OCI-LY3 (cell line): ENCODE results near the gene ARID3A.
A peak's percentile ranks its signal among the peaks of the same experiment; 100 is the strongest.
"Not testable (repeated sequence)": the region's sequence is repeated elsewhere in the genome, so short reads cannot be mapped to it uniquely, and the experiment has no call there.

Experiments
- H2AFZ ChIP-seq: fragments of 200-600, 300-600 bp; shearing (Covaris generic); 2 replicates; pipeline ENCODE4 v1.6.0; 2014; ENCODE audit warnings: antibody characterized with exemption, low read depth, low read length
- H3K27ac ChIP-seq: fragments of 200-600, 300-600 bp; sonication (generic); 2 replicates; pipeline ENCODE4 v1.5.1; 2014; ENCODE audit warnings: mild to moderate bottlenecking, low read length, moderate library complexity, mixed read lengths
- H3K27me3 ChIP-seq: fragments of 200-600, 300-600 bp; sonication (generic); 2 replicates; pipeline ENCODE4 v1.6.1; 2014; ENCODE audit warnings: low read depth, low read length, mixed read lengths
- H3K36me3 ChIP-seq: fragments of 200-600, 300-600 bp; sonication (generic); replicated peaks from 2 replicates; pipeline ENCODE3; 2014; ENCODE audit warnings: low read depth, low read length, mixed read lengths
- H3K4me1 ChIP-seq: fragments of 300-600, 200-600 bp; sonication (generic); 2 replicates; pipeline ENCODE4 v1.6.1; 2014; ENCODE audit warnings: low read length, mixed read lengths
- H3K4me2 ChIP-seq: fragments of 200-600, 300-600 bp; sonication (generic); 2 replicates; pipeline ENCODE4 v1.6.1; 2014; ENCODE audit warnings: low read length, mixed read lengths
- H3K4me3 ChIP-seq: fragments of 300-600, 200-600 bp; sonication (generic); 2 replicates; pipeline ENCODE4 v1.5.1; 2014; ENCODE audit warnings: antibody characterized with exemption, mild to moderate bottlenecking, low read length, moderate library complexity
- H3K79me2 ChIP-seq: fragments of 300-600, 200-600 bp; shearing (Covaris generic); 2 replicates; pipeline ENCODE4 v1.6.1; 2014; ENCODE audit warnings: mild to moderate bottlenecking, low read length, mixed read lengths
- H3K9ac ChIP-seq: fragments of 300-600, 200-600 bp; shearing (Covaris generic); 2 replicates; pipeline ENCODE4 v1.6.0; 2014; ENCODE audit warnings: mild to moderate bottlenecking, low read length, moderate library complexity
- H3K9me3 ChIP-seq: fragments of 200-600, 300-600 bp; shearing (Covaris generic); 2 replicates; pipeline ENCODE4 v1.6.1; 2014; ENCODE audit warnings: low read length, mixed read lengths; ENCODE audit not compliant: insufficient read depth
- H4K20me1 ChIP-seq: fragments of 200-600, 300-600 bp; sonication (generic); 2 replicates; pipeline ENCODE4 v1.6.1; 2016; ENCODE audit warnings: low read length, mixed read lengths; ENCODE audit not compliant: insufficient read depth
- EZH2phosphoT487 ChIP-seq: fragments of 200-600 bp; shearing (Covaris generic); IDR thresholded peaks from 2 replicates; pipeline ENCODE4 v1.6.1; 2018; ENCODE audit warnings: antibody characterized with exemption, mixed run types, low read depth
- TF ChIP-seq, protein P1 (sequence below): fragments of 200-600, 300-600 bp; sonication (generic); IDR thresholded peaks from 2 replicates; pipeline ENCODE4 v1.5.1; 2014; ENCODE audit warnings: antibody characterized with exemption, low read length, low read depth

Gene ARID3A

DNA sequence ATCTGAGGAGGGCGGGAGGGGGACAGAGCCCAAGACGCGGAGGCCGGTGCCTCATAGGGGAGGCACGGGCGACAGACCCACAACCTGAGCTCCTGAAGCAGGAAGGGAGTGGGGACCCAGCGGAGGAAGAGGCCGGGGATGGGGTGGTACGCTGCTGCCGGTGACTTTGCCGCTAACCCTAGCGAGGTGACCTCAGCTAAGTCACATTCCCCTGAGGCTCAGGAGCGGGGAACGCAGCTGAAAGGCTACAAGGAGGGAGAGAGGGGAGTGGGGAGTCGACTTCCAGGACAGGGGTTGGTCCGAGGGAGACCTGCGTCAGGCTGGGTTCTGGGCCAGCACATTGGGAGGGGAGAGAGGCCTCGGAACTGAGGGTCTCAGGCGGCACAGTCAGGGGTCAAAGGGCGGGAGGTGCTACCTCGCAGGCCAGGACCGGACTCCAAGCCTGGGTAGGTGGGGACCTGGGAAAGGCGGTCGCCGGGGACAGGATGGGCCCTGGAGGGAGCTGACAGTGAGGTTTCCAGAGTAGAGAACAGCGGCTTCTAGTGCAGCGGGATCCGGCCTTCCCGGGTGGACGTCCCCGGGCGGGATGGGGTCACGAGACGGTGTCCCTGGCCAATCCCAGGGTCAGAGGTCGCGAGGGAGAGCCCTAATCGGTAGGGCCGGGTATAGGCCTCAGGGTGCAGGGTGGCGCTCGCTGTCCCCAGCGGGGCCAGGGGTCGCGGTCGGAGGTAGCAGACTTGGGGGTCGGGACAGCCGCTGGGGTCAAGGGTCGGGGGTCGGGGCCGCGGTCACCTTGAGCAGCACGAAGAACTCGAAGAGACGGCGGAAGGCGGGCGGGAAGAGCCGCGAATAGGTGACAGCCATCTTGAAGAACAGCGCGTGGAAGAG is 94.4 kb downstream of the ARID3A start:
- no peak for TF ChIP-seq EZH2phosphoT487
- TF ChIP-seq, protein P1, sequence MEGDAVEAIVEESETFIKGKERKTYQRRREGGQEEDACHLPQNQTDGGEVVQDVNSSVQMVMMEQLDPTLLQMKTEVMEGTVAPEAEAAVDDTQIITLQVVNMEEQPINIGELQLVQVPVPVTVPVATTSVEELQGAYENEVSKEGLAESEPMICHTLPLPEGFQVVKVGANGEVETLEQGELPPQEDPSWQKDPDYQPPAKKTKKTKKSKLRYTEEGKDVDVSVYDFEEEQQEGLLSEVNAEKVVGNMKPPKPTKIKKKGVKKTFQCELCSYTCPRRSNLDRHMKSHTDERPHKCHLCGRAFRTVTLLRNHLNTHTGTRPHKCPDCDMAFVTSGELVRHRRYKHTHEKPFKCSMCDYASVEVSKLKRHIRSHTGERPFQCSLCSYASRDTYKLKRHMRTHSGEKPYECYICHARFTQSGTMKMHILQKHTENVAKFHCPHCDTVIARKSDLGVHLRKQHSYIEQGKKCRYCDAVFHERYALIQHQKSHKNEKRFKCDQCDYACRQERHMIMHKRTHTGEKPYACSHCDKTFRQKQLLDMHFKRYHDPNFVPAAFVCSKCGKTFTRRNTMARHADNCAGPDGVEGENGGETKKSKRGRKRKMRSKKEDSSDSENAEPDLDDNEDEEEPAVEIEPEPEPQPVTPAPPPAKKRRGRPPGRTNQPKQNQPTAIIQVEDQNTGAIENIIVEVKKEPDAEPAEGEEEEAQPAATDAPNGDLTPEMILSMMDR: no peak
- no peak overlapping the region for H2AFZ ChIP-seq
- H3K9ac ChIP-seq: peak overlapping the region; percentile 96
- H3K4me3 ChIP-seq: peak overlapping the region; percentile 92
- no peaks in the 10 kb centered on the region for H3K9me3 ChIP-seq
- peaks cover 10% of the 10 kb centered on the region for H3K36me3 ChIP-seq
- H3K4me2 ChIP-seq: peak overlapping the region; percentile 89
- peaks cover 52% of the 10 kb centered on the region for H4K20me1 ChIP-seq
- H3K27ac ChIP-seq: peak overlapping the region; percentile 76
- peaks cover 37% of the 10 kb centered on the region for H3K4me1 ChIP-seq
- H3K79me2 ChIP-seq: peaks cover 58% of the 10 kb centered on the region
- H3K27me3 ChIP-seq: no peaks in the 10 kb centered on the region

DNA sequence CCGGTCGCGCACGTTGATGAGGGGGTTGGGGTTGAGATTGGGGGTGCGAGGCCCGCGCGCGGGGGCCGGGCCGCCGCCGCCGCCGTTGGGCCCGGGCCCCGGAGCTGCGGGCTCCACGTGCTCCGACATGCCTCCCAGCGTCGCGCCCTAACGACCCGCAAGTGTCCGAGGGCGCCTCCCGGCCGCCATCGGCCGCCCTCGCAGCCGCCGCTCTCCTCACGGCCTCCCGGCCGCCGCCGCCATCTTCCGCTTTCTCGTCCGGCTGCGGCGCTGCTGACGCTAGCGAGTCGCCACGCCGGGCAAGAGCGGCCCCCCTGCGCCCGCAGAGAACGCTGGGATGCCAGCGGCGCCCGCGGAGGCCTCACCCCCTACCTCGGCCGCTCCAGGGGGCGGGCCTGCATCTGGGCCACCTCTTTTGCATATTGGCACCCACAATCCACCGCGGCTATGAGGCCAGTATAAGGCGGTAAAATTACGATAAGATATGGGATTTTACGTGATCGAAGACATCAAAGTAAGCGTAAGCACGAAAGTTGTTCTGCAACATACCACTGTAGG is 95.1 kb downstream of the ARID3A start, which contains the start of gene TMEM259:
TSS of gene TMEM259 (minus strand) at position 256 of the 558 bp plus-strand sequence. CDS start at position 129, 127 bp downstream.
- TF ChIP-seq, protein P1: no peak
- no peak for TF ChIP-seq EZH2phosphoT487
- H3K27me3 ChIP-seq: no peaks in the 10 kb centered on the region
- H3K9ac ChIP-seq: peak within 1 kb of the TSS; percentile 96
- H2AFZ ChIP-seq: peak within 1 kb of the TSS; percentile 64; the same call in 1 of the 2 replicates
- peaks cover 50% of the 10 kb centered on the region for H3K79me2 ChIP-seq
- peaks cover 10% of the 10 kb centered on the region for H3K36me3 ChIP-seq
- H3K4me2 ChIP-seq: peak within 1 kb of the TSS; percentile 89
- peaks cover 43% of the 10 kb centered on the region for H3K4me1 ChIP-seq
- H4K20me1 ChIP-seq: peaks cover 44% of the 10 kb centered on the region
- H3K9me3 ChIP-seq: no peaks in the 10 kb centered on the region
- peak within 1 kb of the TSS; percentile 92 for H3K4me3 ChIP-seq
- peak within 1 kb of the TSS; percentile 76 for H3K27ac ChIP-seq

DNA sequence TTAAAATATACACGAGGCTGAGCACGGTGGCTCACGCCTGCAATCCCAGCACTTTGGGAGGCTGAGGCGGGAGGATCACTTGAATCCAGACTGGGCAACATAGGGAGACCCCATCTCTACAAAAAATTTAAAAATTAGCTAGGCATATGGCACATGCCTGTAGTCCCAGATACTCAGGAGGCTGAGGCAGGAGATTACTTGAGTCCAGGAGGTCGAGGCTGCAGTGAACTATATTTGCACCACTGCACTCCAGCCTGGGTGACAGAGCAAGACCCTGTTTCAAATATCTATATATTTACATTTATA is 98.0 kb downstream of the ARID3A start:
- not testable (repeated sequence) for H3K27ac ChIP-seq, H3K36me3 ChIP-seq, H3K27me3 ChIP-seq, H3K4me3 ChIP-seq, H2AFZ ChIP-seq, H3K4me2 ChIP-seq, H3K9ac ChIP-seq, H3K9me3 ChIP-seq
- peaks cover 23% of the 10 kb centered on the region for H3K4me1 ChIP-seq
- peaks cover 49% of the 10 kb centered on the region for H3K79me2 ChIP-seq
- H4K20me1 ChIP-seq: peaks cover 22% of the 10 kb centered on the region

DNA sequence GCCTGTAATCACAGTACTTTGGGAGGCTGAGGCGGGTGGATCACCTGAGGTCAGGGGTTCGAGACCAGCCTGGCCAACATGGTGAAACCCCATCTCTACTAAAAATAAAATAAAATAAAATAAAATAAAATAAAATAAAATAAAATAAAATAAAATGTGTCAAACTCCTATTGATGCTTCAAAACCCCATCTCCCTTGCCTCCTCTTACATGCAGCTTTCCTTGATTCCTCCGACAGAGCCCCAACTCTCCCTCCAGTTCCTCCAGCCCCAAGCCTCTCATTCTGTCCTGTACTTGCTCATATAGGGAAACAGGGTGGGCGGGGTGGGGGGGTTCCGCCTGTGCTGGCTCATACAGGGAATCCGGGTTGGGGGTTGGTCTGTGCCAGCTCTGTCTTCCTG is 99.2 kb downstream of the ARID3A start:
- H3K9ac ChIP-seq, H3K9me3 ChIP-seq, H3K27ac ChIP-seq, H3K27me3 ChIP-seq, H2AFZ ChIP-seq, H3K4me3 ChIP-seq: not testable (repeated sequence)
- Histone ChIP-seq H4K20me1 (peaks cover 22% of the 10 kb centered on the region), H3K79me2 (peaks cover 49% of the 10 kb centered on the region), H3K4me2 (0 out of 2 replicates have a peak overlapping the region, but pooled peaks have one; percentile 96), H3K36me3 (peaks cover 16% of the 10 kb centered on the region), H3K4me1 (peaks cover 19% of the 10 kb centered on the region)
